ENCODE results near the gene CBX2. TPM values are rescaled to one million over a fixed set of nuclear protein-coding genes. Genes with fewer than 3 reads are reported as not detected.
A peak's percentile ranks its signal among the peaks of the same experiment; 100 is the strongest.
"Not testable (repeated sequence)": the region's sequence is repeated elsewhere in the genome, so short reads cannot be mapped to it uniquely, and the experiment has no call there.

Gene CBX2
- total RNA-seq, 1 donor from 2014 or later: 5.7 TPM

- Histone ChIP-seq H3K36me3 (ENCODE audit: control insufficient read depth in 3 of 3, insufficient read depth in 3 of 3, low read length in 3 of 3) (no peaks in the 10 kb centered on the region), H3K4me3 (ENCODE audit: low read length in 3 of 3) (no peak overlapping the region), H3K9me3 (ENCODE audit: control insufficient read depth in 3 of 3, low read length in 3 of 3) (no peaks in the 10 kb centered on the region), H3K9ac (ENCODE audit: low read depth in 1 of 3, low read length in 3 of 3) (no peak overlapping the region), H3K27ac (ENCODE audit: low read depth, low read length) (no peak overlapping the region), H3K4me1 (ENCODE audit: control insufficient read depth in 3 of 3, insufficient read depth in 3 of 3, low read length in 3 of 3) (no peaks in the 10 kb centered on the region), H3K27me3 (ENCODE audit: control insufficient read depth in 3 of 3, insufficient read depth in 3 of 3, low read length in 3 of 3) (peaks cover 6 to 18% (median 17%) of the 10 kb centered on the region in 3 donors)
Observed at GRCh38 chr17:79765708-79766107, 12.2 kb upstream of the CBX2 start.

GRCh38 chr17:79769570-79770506 is 8.1 kb upstream of the CBX2 start:
- no peak overlapping the region for H3K4me3 ChIP-seq (ENCODE audit: low read length in 3 of 3)
- peaks cover 31 to 39% (median 34%) of the 10 kb centered on the region in 3 donors for H3K27me3 ChIP-seq (ENCODE audit: control insufficient read depth in 3 of 3, insufficient read depth in 3 of 3, low read length in 3 of 3)
- no peak overlapping the region for H3K27ac ChIP-seq (ENCODE audit: low read depth, low read length)
- H3K9me3 ChIP-seq (ENCODE audit: control insufficient read depth in 3 of 3, low read length in 3 of 3): no peaks in the 10 kb centered on the region
- no peaks in the 10 kb centered on the region for H3K36me3 ChIP-seq (ENCODE audit: control insufficient read depth in 3 of 3, insufficient read depth in 3 of 3, low read length in 3 of 3)
- H3K4me1 ChIP-seq (ENCODE audit: control insufficient read depth in 3 of 3, insufficient read depth in 3 of 3, low read length in 3 of 3): no peaks in the 10 kb centered on the region
- H3K9ac ChIP-seq (ENCODE audit: low read depth in 1 of 3, low read length in 3 of 3): no peak overlapping the region

DNA sequence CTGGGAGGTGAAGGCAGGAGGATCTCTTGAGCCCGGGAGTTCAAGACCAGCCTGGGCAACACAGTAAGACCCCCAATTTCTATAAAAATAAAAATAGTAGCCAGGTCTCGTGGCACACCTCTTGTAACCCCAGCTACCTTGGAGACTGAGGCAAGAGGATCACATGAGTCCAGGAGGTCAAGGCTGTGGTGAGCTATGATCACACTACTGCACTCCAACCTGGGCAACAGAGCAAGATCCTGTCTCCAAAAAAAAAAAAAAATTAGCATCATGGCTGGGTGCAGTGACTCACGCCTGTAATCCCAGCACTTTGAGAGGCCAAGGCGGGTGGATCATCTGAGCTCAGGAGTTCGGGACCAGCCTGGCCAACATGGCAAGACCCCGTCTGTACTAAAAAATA is 6.7 kb upstream of the CBX2 start:
- no peaks in the 10 kb centered on the region for H3K4me1 ChIP-seq (ENCODE audit: control insufficient read depth in 3 of 3, insufficient read depth in 3 of 3, low read length in 3 of 3)
- H3K36me3 ChIP-seq (ENCODE audit: control insufficient read depth in 3 of 3, insufficient read depth in 3 of 3, low read length in 3 of 3): no peaks in the 10 kb centered on the region
- no peak overlapping the region for H3K27ac ChIP-seq (ENCODE audit: low read depth, low read length)
- peaks cover 40 to 47% (median 46%) of the 10 kb centered on the region in 3 donors for H3K27me3 ChIP-seq (ENCODE audit: control insufficient read depth in 3 of 3, insufficient read depth in 3 of 3, low read length in 3 of 3)
- no peak overlapping the region for H3K4me3 ChIP-seq (ENCODE audit: low read length in 3 of 3)
- no peak overlapping the region for H3K9ac ChIP-seq (ENCODE audit: low read depth in 1 of 3, low read length in 3 of 3)
- no peaks in the 10 kb centered on the region for H3K9me3 ChIP-seq (ENCODE audit: control insufficient read depth in 3 of 3, low read length in 3 of 3)

GRCh38 chr17:79772726-79773125 is 5.2 kb upstream of the CBX2 start:
- H3K27me3 ChIP-seq (ENCODE audit: control insufficient read depth in 3 of 3, insufficient read depth in 3 of 3, low read length in 3 of 3): peaks cover 54 to 57% (median 54%) of the 10 kb centered on the region in 3 donors

GRCh38 chr17:79774561-79774975 is 3.4 kb upstream of the CBX2 start:
- Histone ChIP-seq H3K27me3 (ENCODE audit: control insufficient read depth in 3 of 3, insufficient read depth in 3 of 3, low read length in 3 of 3) (peaks cover 57 to 69% (median 61%) of the 10 kb centered on the region in 3 donors), H3K4me1 (ENCODE audit: control insufficient read depth in 3 of 3, insufficient read depth in 3 of 3, low read length in 3 of 3) (peaks cover 4 to 9% (median 8%) of the 10 kb centered on the region in 3 donors), H3K36me3 (ENCODE audit: control insufficient read depth in 3 of 3, insufficient read depth in 3 of 3, low read length in 3 of 3) (no peaks in the 10 kb centered on the region), H3K9me3 (ENCODE audit: control insufficient read depth in 3 of 3, low read length in 3 of 3) (no peaks in the 10 kb centered on the region), H3K27ac (ENCODE audit: low read depth, low read length) (no peak overlapping the region), H3K4me3 (ENCODE audit: low read length in 3 of 3) (no peak overlapping the region), H3K9ac (ENCODE audit: low read depth in 1 of 3, low read length in 3 of 3) (no peak overlapping the region)

More at GRCh38 chr17:79772726-79773125, 5.2 kb upstream of the CBX2 start:
- H3K9me3 ChIP-seq (ENCODE audit: control insufficient read depth in 3 of 3, low read length in 3 of 3); H3K4me1 ChIP-seq (ENCODE audit: control insufficient read depth in 3 of 3, insufficient read depth in 3 of 3, low read length in 3 of 3); H3K36me3 ChIP-seq (ENCODE audit: control insufficient read depth in 3 of 3, insufficient read depth in 3 of 3, low read length in 3 of 3); H3K9ac ChIP-seq (ENCODE audit: low read depth in 1 of 3, low read length in 3 of 3); H3K4me3 ChIP-seq (ENCODE audit: low read length in 3 of 3); H3K27ac ChIP-seq (ENCODE audit: low read depth, low read length): not testable (repeated sequence)

DNA sequence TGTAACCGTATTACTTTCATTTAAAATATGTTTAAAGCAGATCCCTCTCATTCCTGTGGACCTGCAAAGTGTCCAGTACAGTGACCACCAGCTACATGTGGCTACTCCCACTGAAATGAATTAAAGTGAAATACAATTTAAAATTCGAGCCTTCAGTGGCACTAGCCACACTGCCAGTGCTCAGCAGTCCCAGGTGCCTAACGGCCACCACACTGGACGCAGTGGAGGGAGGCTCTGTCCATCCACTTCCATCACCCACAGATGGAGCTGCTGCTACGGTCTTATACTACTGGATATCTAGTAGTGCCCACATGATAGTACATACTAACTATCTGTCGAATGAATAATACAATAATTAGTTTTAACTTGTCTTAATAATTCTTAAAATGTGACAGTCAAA is 2.3 kb upstream of the CBX2 start:
- Histone ChIP-seq H3K9ac (ENCODE audit: low read depth in 1 of 3, low read length in 3 of 3) (no peak overlapping the region), H3K4me1 (ENCODE audit: control insufficient read depth in 3 of 3, insufficient read depth in 3 of 3, low read length in 3 of 3) (peaks cover 4 to 9% (median 8%) of the 10 kb centered on the region in 3 donors), H3K4me3 (ENCODE audit: low read length in 3 of 3) (no peak overlapping the region), H3K27ac (ENCODE audit: low read depth, low read length) (no peak overlapping the region), H3K36me3 (ENCODE audit: control insufficient read depth in 3 of 3, insufficient read depth in 3 of 3, low read length in 3 of 3) (no peaks in the 10 kb centered on the region), H3K9me3 (ENCODE audit: control insufficient read depth in 3 of 3, low read length in 3 of 3) (no peaks in the 10 kb centered on the region), H3K27me3 (ENCODE audit: control insufficient read depth in 3 of 3, insufficient read depth in 3 of 3, low read length in 3 of 3) (peaks cover 63 to 74% (median 66%) of the 10 kb centered on the region in 3 donors)

GRCh38 chr17:79776376-79777119 is 1.4 kb upstream of the CBX2 start:
- H3K27me3 ChIP-seq (ENCODE audit: control insufficient read depth in 3 of 3, insufficient read depth in 3 of 3, low read length in 3 of 3): peaks cover 69 to 74% (median 73%) of the 10 kb centered on the region in 3 donors
- H3K36me3 ChIP-seq (ENCODE audit: control insufficient read depth in 3 of 3, insufficient read depth in 3 of 3, low read length in 3 of 3): no peaks in the 10 kb centered on the region
- H3K9me3 ChIP-seq (ENCODE audit: control insufficient read depth in 3 of 3, low read length in 3 of 3): no peaks in the 10 kb centered on the region
- H3K4me1 ChIP-seq (ENCODE audit: control insufficient read depth in 3 of 3, insufficient read depth in 3 of 3, low read length in 3 of 3): peaks cover 4 to 9% (median 8%) of the 10 kb centered on the region in 3 donors
- peak overlapping the region in 1 of 3 donors; percentile 24 for H3K4me3 ChIP-seq (ENCODE audit: low read length in 3 of 3)
- peak overlapping the region; percentile 25 for H3K27ac ChIP-seq (ENCODE audit: low read depth, low read length)
- no peak overlapping the region for H3K9ac ChIP-seq (ENCODE audit: low read depth in 1 of 3, low read length in 3 of 3)

GRCh38 chr17:79777120-79777893 is 641 bp upstream of the CBX2 start:
- no peak overlapping the region for H3K9ac ChIP-seq (ENCODE audit: low read depth in 1 of 3, low read length in 3 of 3)
- peaks cover 75 to 80% (median 79%) of the 10 kb centered on the region in 3 donors for H3K27me3 ChIP-seq (ENCODE audit: control insufficient read depth in 3 of 3, insufficient read depth in 3 of 3, low read length in 3 of 3)

GRCh38 chr17:79778504-79779083 is 646 bp downstream of the CBX2 start:
- Histone ChIP-seq H3K27ac (ENCODE audit: low read depth, low read length) (no peak overlapping the region), H3K9me3 (ENCODE audit: control insufficient read depth in 3 of 3, low read length in 3 of 3) (no peaks in the 10 kb centered on the region), H3K36me3 (ENCODE audit: control insufficient read depth in 3 of 3, insufficient read depth in 3 of 3, low read length in 3 of 3) (no peaks in the 10 kb centered on the region), H3K27me3 (ENCODE audit: control insufficient read depth in 3 of 3, insufficient read depth in 3 of 3, low read length in 3 of 3) (peaks cover 67 to 81% (median 76%) of the 10 kb centered on the region in 3 donors), H3K4me3 (ENCODE audit: low read length in 3 of 3) (no peak overlapping the region), H3K4me1 (ENCODE audit: control insufficient read depth in 3 of 3, insufficient read depth in 3 of 3, low read length in 3 of 3) (peaks cover 4 to 9% (median 8%) of the 10 kb centered on the region in 3 donors), H3K9ac (ENCODE audit: low read depth in 1 of 3, low read length in 3 of 3) (no peak overlapping the region)

More at GRCh38 chr17:79777120-79777893, 641 bp upstream of the CBX2 start:
- Histone ChIP-seq H3K36me3 (ENCODE audit: control insufficient read depth in 3 of 3, insufficient read depth in 3 of 3, low read length in 3 of 3) (no peaks in the 10 kb centered on the region), H3K9me3 (ENCODE audit: control insufficient read depth in 3 of 3, low read length in 3 of 3) (no peaks in the 10 kb centered on the region), H3K4me1 (ENCODE audit: control insufficient read depth in 3 of 3, insufficient read depth in 3 of 3, low read length in 3 of 3) (peaks cover 4 to 9% (median 8%) of the 10 kb centered on the region in 3 donors), H3K27ac (ENCODE audit: low read depth, low read length) (peak overlapping the region; percentile 25), H3K4me3 (ENCODE audit: low read length in 3 of 3) (peak overlapping the region in 2 of 3 donors; percentile 17 to 24)

All from skeletal muscle tissue (tissue), 4 donors.